Panc1 (cell line): ENCODE measurements around the gene LAMC3. TPM values are rescaled to one million over a fixed set of nuclear protein-coding genes. Genes with fewer than 3 reads are reported as not detected.

ENCODE experiments used
- ATAC-seq: fragments of 200-7000 bp; cut with Tn5 transposase; 2 replicates; pipeline ENCODE4 v1.9.1; 2020; ENCODE audit warnings: mild to moderate bottlenecking, moderate library complexity
- BruUV-seq: library from RNA; stranded (reverse); fragments of 400-500 nt; replicated peaks from 2 replicates; lab custom pipeline; 2021; lab: Mats Ljungman, UMichigan
- CTCF ChIA-PET: fragments of 300-600 bp; sonication (Branson Sonifier 250); formaldehyde crosslinking; loops from one replicate; lab custom pipeline; 2022; ENCODE audit warnings: antibody characterized with exemption; lab: Charles Lee
- POLR2A ChIA-PET: fragments of 300-600 bp; sonication (Branson Sonifier 250); formaldehyde crosslinking; loops from one replicate; lab custom pipeline; 2022; ENCODE audit warnings: antibody characterized with exemption; lab: Charles Lee
- DNase-seq: peaks from one replicate; pipeline ENCODE4 v3.0.0-alpha.2; 2010; ENCODE audit warnings: low read depth, low spot score
- H3K27ac ChIP-seq: 2 replicates; pipeline ENCODE4 v1.5.1; 2011; ENCODE audit warnings: mild to moderate bottlenecking, low read length, inconsistent platforms
- H3K27me3 ChIP-seq: fragments of 200-500 bp; sonication (Bioruptor generic); 2 replicates; pipeline ENCODE4 v1.6.0; 2014; ENCODE audit warnings: low read length, inconsistent platforms; ENCODE audit not compliant: control insufficient read depth, insufficient read depth
- H3K36me3 ChIP-seq: fragments of 200-500 bp; sonication (Bioruptor generic); 2 replicates; pipeline ENCODE4 v1.5.1; 2014; ENCODE audit warnings: inconsistent platforms, mild to moderate bottlenecking, low read length, moderate library complexity; ENCODE audit not compliant: control insufficient read depth, insufficient read depth
- H3K4me1 ChIP-seq: 2 replicates; pipeline ENCODE4 v1.5.1; 2011; ENCODE audit warnings: inconsistent platforms, mild to moderate bottlenecking, low read length, moderate library complexity; ENCODE audit not compliant: control insufficient read depth, insufficient read depth
- H3K4me3 ChIP-seq, 2 experiments: 2 replicates each; pipeline ENCODE4 v1.5.1; 2011 to 2012; ENCODE audit warnings: low read depth in 2 of 2, low read length in 2 of 2, mild to moderate bottlenecking in 2 of 2, inconsistent platforms in 1 of 2, moderate library complexity in 1 of 2
- H3K9me3 ChIP-seq: fragments of 200-500 bp; sonication (Bioruptor generic); 2 replicates; pipeline ENCODE4 v1.5.1; 2014; ENCODE audit warnings: low read depth, mild to moderate bottlenecking, inconsistent platforms, low read length, moderate library complexity; ENCODE audit not compliant: control insufficient read depth, insufficient read depth
- CTCF ChIP-seq: fragments of 450-650 bp; IDR thresholded peaks from 2 replicates; pipeline ENCODE4 v1.5.1; 2017; ENCODE audit warnings: mild to moderate bottlenecking
- POLR2AphosphoS5 ChIP-seq: IDR thresholded peaks from 2 replicates; pipeline ENCODE4 v1.6.1; 2012; ENCODE audit warnings: mild to moderate bottlenecking, low read depth, low read length, moderate library complexity
- REST ChIP-seq, 2 experiments: IDR thresholded peaks; 2 replicates each; pipeline ENCODE4 v1.6.1; 2011 to 2012; ENCODE audit warnings: low read depth in 2 of 2, control low read depth in 1 of 2, low read length in 1 of 2, mild to moderate bottlenecking in 1 of 2, moderate library complexity in 1 of 2; ENCODE audit not compliant: insufficient read depth in 1 of 2
- SIN3A ChIP-seq: IDR thresholded peaks from 2 replicates; pipeline ENCODE4 v1.6.1; 2012; ENCODE audit warnings: low read depth, mild to moderate bottlenecking, low read length, moderate library complexity, borderline replicate concordance; ENCODE audit not compliant: insufficient read depth
- TCF7L2 ChIP-seq: IDR thresholded peaks from 2 replicates; pipeline ENCODE4 v1.6.1; 2011; ENCODE audit warnings: mild to moderate bottlenecking, low read depth, low read length, inconsistent platforms
- in situ Hi-C: cut with HindIII; loops from 2 replicates; pipeline ENCODE4 v1.10.0; 2016; ENCODE audit warnings: low sequenced_read_pairs, low pct_unique_long_range_greater_than_20kb
- intact Hi-C: fragments of 100-400 bp; cut with micrococcal nuclease; formaldehyde crosslinking; loops from one replicate; pipeline ENCODE4 v1.10.0; 2022; ENCODE audit not compliant: unreplicated experiment
- total RNA-seq: library from RNA; stranded (reverse); gene quantifications from one replicate; pipeline ENCODE4 v1.2.1, GENCODE V29; 2021; ENCODE audit not compliant: unreplicated experiment

The LAMC3 gene
- total RNA-seq, 1 experiment from 2014 or later: 16.4 TPM

- ChIA-PET POLR2A (no interaction called here), CTCF (interaction anchor here (0.9 kb wide), 1 partner anchor 10 kb away, joined by 4 read pairs; no protein-coding TSS in a partner anchor)
- no peak overlapping the region for H3K4me3 ChIP-seq
- ATAC-seq: no peak
- in situ Hi-C loops (no loop called here), intact Hi-C loops (no loop called here)
- no peak overlapping the region for H3K27ac ChIP-seq
- H3K27me3 ChIP-seq: no peaks in the 10 kb centered on the region
- TF ChIP-seq POLR2AphosphoS5 (no peak), TCF7L2 (no peak), REST (IDR thresholded peaks at IDR 0.05; ENCODE audit: insufficient read depth in 1 of 2, low read depth in 2 of 2, low read length in 1 of 2) (no peak), SIN3A (no peak), CTCF (no peak)
- DNase-seq: no peak
- H3K4me1 ChIP-seq: no peaks in the 10 kb centered on the region
- no TSS peak for BruUV-seq
- H3K36me3 ChIP-seq: no peaks in the 10 kb centered on the region
- no peaks in the 10 kb centered on the region for H3K9me3 ChIP-seq
These were observed 21.1 kb upstream of the LAMC3 start for GRCh38 chr9:130987738-130988399.

GRCh38 chr9:130988400-130988747 is 20.6 kb upstream of the LAMC3 start:
- intact Hi-C loops (no loop called here), in situ Hi-C loops (no loop called here)
- ATAC-seq (no peak), DNase-seq (no peak)
- no peak overlapping the region for H3K27ac ChIP-seq
- no peaks in the 10 kb centered on the region for H3K9me3 ChIP-seq
- TF ChIP-seq SIN3A: no peak
- TF ChIP-seq POLR2AphosphoS5: no peak
- no peak for TF ChIP-seq REST (IDR thresholded peaks at IDR 0.05; ENCODE audit: insufficient read depth in 1 of 2, low read depth in 2 of 2, low read length in 1 of 2)
- TF ChIP-seq CTCF: no peak
- TF ChIP-seq TCF7L2: no peak
- no peaks in the 10 kb centered on the region for H3K27me3 ChIP-seq
- ChIA-PET POLR2A (no interaction called here), CTCF (no interaction called here)
- no peaks in the 10 kb centered on the region for H3K4me1 ChIP-seq
- H3K36me3 ChIP-seq: no peaks in the 10 kb centered on the region
- no peak overlapping the region for H3K4me3 ChIP-seq
- no TSS peak for BruUV-seq
